GDM1 (cell line): ENCODE data around the gene TEX29.

Experiments used
- DNase-seq: peaks from one replicate; lab custom pipeline; 2025; lab: John Stamatoyannopoulos, UW

The TEX29 gene

DNA sequence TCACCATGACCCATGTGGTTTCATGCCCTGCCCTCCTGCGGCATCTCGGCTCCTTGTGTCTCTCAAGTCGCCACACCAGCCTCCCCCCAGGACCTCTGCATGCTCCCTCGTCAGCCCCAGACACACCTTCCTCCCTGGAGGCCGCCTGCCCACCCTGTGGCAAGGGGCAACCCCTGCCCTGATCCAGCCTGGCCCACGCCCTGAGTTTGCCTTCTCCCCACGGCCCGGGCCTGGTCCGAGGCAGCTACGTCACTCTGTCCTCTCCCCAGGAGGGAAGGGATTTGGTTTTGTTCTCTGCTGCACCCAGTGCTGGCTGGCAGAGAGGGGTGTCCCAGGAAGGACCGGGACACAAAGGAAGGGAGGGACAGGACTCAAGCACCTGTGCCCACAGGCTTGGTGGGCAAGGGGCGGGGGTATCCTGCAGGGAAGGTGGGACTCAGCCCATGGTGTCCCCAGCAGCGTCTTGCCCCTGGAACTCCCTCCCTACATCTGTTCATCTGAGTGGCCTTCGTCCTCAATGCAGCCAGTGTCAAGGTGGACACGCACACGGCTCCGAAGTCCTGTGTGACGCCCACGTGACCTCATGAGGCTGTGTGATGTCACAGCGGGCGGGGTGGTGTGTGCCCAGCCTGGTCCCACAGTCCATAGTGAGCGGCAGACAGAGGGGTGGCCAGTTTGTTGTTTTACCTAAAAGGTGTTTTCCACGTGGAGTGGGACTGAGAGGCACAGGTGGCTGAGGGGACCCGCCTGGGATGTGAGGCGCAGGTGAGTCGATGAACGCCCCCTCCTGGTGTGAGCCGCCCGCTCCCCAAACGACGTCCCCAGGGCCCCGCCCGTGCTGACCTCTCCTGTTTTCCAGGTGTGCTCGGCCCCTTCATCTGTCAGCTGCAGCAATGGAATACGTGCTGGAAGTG is at the start of gene TEX29:
Gene TEX29 (plus strand): TSS at position 645 of the 914 bp plus-strand sequence. CDS start 249 bp downstream, at position 894.
- no peak for DNase-seq

DNA sequence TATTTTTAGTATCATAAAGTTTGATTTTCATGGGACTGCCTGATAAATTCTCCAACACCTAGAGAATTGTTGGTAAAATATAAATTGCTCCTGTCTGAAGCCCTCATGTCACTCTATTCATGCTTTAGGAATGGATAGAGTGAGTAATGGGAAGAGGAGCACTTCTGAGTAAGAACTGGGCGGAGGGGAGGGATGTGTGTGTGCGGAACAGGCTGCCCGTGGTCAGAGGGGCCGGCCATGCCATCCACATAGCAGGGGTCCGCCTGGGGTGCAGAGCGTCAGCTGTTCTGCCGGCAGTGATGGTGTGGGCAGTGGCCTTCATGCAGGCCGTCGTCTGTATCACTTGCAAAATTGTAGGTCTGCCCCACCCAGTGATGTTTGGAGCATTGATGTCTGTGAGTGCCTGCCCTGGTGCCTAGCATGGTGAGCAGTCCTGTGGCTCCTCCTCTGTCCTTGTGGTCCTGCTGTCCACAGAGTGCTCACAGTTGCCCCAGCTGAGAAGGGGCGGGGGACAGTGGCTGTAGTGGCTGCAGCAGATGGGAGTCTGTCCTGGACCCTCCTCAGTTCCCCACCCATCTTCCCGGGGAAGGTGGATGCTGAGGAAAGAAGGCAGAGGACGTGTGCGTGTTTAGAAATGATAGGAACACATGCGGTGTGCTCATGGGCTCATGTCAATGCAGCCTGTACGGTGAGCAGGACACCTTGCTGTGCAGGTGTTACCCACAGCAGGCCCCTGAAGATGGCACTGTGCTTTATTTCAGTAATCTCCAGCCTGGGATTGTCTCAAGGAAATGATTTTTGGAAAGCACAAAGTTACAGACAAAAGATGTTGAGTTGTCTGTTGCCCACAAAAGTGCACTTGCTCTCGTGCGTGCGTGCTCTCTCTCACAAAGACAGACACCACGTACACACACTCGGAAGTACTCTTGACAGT is 49.4 kb upstream of the TEX29 start:
- DNase-seq = no peak

DNA sequence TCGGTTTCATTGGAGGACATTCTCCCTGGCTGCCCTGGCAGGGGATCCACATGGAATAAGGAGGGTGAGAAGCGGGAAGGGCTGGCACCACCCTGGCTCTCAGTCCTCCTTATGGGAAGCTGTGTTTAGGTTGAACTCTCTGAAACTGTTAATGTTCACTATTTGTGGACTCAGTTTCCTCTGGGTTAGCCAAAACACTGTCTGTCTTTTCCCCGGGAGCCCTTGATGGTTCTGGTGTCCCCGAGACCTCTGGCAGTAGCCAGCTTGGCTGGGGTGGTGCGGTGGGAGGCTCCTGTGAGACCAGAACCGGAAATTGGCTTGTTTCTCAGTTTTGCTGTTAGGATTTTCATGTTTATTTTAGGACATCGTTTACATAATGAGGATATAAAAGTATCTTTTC is 48.3 kb upstream of the TEX29 start:
- DNase-seq = no peak

- DNase-seq = no peak
Observed at GRCh38 chr13:111275382-111275781, 45.1 kb upstream of the TEX29 start.

DNA sequence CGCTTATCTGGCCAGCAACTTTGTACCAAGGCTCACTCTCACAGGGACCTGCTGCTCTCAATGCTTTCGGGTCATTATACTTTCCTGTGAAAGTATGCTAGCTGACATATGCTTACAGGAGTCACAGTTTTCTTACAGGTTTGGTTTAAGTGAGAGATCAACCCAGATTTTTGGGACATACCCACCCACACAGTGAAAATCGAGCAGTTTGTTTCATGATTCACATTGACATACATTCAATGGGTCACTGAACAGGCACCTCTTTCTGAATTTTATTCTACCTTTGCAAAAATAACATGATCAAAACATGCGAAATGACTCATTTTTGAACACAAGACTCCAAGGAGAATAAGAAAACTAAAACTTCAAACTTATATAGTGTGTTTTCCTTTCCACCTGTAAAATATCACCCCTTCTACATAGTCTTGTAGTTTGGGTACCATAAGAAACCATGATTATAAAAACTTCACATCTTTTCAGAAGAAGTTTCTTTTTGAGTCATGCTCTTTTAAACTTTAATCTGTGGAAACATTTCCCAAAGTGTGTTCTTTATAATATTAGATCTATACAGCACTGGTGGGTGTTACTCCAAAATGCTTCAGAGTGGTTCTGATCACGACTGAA is 44.3 kb upstream of the TEX29 start:
- no peak for DNase-seq

GRCh38 chr13:111278258-111278657 is 42.2 kb upstream of the TEX29 start:
- no peak for DNase-seq

DNA sequence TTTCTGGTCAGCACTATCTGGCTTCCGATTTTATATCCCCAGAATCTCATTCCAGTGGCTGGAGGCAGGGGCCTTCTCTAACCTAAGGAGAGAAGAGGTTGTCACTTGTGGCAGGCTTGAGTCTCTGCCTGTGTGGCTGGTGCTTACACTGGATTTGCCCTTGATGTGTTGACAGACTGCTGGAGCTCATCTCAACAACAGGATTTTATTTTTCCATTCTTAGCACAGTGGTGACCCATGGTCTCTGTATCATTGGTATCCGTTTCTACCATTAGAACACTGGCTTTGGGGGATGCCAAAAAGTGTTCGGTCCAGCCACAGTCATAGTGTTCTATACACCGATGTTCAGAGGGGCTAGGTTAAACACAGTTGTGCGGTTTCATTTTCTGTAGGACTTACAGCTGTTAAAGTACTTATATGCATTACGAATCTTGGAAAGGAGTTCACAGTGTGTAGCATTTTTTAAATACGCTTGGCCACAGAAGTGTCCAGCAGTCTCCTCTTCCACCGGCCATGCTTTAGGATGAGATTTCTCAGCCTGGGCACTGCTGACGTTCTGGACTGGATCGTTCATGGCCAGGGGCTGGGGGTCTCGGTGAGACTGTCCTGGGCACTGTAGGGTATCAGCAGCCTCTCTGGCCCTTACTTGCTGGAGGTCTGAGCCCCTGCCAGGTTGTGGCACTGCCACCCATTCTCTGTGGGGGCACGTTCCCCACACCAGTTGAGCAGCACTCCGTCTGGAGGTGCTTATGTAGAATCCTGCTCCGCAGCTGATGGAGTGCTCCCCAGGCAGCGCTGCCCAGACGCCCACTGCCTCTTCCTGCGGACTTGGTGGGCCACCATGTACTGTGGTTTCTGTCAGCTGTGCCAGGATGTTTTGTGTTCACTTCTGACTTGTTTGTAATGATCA is 41.4 kb upstream of the TEX29 start:
- DNase-seq = no peak

- DNase-seq = no peak
Observed at GRCh38 chr13:111280226-111280625, 40.2 kb upstream of the TEX29 start.

GRCh38 chr13:111280681-111281585 is 39.5 kb upstream of the TEX29 start:
- no peak for DNase-seq

GRCh38 chr13:111281751-111282311 is 38.6 kb upstream of the TEX29 start:
- DNase-seq = peak; percentile 30

DNA sequence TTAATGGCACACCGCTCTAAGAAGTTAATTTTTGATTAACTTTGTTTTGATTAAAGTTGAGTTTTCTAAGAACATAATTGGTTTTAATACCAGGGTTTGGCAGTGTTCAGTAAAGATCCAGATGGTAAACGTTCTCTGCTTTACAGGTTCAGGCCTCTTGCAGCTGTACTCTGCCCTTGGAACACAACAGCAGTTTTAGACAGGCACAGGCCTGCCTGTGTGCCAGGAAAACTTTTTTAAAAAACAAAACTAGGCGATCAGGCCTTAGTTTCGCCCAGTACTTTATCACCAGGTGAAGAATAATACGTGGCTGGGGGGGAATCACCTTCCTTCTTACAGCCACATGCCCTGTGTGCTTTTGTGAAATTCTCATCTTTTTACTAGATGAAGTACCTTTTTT is 38.0 kb upstream of the TEX29 start:
- no peak for DNase-seq

- DNase-seq = no peak
Observed at GRCh38 chr13:111282997-111283396, 37.4 kb upstream of the TEX29 start.

DNA sequence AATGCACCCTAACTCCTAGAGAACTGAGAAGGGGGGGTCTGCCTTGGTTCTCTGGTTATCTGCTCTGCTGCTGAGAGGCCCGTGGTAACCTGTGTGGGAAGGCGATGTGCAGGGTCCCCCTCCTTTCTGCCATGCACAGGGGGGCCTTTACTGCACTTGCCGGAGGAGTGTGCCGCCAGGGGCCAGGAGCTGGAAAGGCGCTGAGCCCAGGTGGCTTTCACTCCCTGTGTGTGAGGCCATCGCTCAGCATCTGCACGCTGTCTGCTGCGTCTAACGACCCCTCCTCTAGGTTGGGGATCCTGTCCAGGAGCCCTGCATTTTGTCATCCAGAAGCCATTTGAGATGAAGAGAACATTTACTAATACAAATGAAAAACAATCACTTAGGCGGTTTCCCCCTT is 37.0 kb upstream of the TEX29 start:
- DNase-seq = no peak

- no peak for DNase-seq
Observed at GRCh38 chr13:111283991-111284390, 36.5 kb upstream of the TEX29 start.

- no peak for DNase-seq
Observed at GRCh38 chr13:111284565-111284964, 35.9 kb upstream of the TEX29 start.

DNA sequence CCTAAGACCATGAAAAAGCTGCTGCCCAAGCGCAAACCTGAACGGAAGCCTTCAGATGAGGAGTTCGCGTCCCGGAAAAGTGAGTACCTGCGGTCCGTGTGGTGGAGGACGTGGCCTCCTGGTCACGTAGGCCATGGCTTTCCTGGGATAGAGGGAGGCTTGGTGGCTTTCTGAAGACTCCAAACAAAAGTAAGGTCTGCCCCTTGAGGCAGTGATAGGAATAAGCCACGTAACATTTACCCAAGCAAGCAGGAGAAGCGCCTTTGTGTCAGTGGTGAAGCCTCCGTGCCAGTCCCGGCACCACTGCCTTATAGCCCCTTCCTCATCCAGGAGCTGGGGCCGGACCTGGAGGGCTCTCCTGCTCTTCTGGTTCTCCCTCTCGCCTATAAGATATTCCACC is 34.3 kb upstream of the TEX29 start:
- no peak for DNase-seq

GRCh38 chr13:111286749-111287148 is 33.7 kb upstream of the TEX29 start:
- no peak for DNase-seq

GRCh38 chr13:111287201-111287600 is 33.2 kb upstream of the TEX29 start:
- no peak for DNase-seq

DNA sequence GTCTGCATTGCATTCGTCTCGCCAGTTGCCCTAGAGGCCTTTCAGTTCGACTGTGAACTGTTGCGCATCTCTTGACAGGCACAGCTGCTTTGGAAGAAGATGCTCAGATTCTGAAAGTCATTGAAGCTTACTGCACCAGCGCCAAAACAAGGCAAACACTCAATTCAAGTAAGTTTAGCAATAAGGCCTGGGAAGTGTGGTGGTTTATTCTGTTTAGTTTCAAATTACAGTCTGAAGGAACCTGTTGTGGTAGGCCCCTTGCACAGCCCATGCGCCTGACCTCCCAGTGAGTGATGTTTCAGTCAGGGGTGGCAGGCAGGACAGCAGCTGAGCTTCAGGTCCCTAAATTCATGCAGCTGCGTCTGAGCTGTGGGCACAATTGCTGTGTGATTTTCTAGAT is 32.2 kb upstream of the TEX29 start:
- DNase-seq = no peak

GRCh38 chr13:111289251-111289650 is 31.2 kb upstream of the TEX29 start:
- no peak for DNase-seq
